Lung (tissue), 12 donors: ENCODE data around the gene ENHO. TPM values are rescaled to one million over a fixed set of nuclear protein-coding genes. Genes with fewer than 3 reads are reported as not detected.

Experiments
- ATAC-seq: fragments of 200-7000 bp; cut with Tn5 transposase; one replicate; pipeline ENCODE4 v1.9.1; 2020; ENCODE audit warnings: moderate number of reproducible peaks; ENCODE audit not compliant: insufficient read depth, low FRiP score
- DNase-seq, 3 donors: peaks; one replicate each; pipeline ENCODE4 v3.0.0-alpha.2; 2013 to 2017
- H3K27ac ChIP-seq, 2 donors: one replicate each; pipeline ENCODE4 v1.5.1; 2013; ENCODE audit warnings: mild to moderate bottlenecking in 2 of 2, moderate library complexity in 2 of 2, control low read depth in 1 of 2, inconsistent platforms in 1 of 2, low read depth in 1 of 2, low read length in 1 of 2
- H3K27me3 ChIP-seq, 3 donors: one replicate each; pipeline ENCODE4 v1.5.1; 2013; ENCODE audit warnings: low read length in 2 of 3; ENCODE audit not compliant: control insufficient read depth in 3 of 3, insufficient read depth in 3 of 3
- H3K36me3 ChIP-seq, 4 donors: one replicate each; pipeline ENCODE4 v1.5.1; 2013; ENCODE audit warnings: low read length in 4 of 4, mild to moderate bottlenecking in 1 of 4, moderate library complexity in 1 of 4; ENCODE audit not compliant: control insufficient read depth in 4 of 4, insufficient read depth in 4 of 4
- H3K4me1 ChIP-seq, 5 donors: one replicate each; pipeline ENCODE4 v1.5.1; 2013; ENCODE audit warnings: low read length in 5 of 5, mild to moderate bottlenecking in 2 of 5, moderate library complexity in 1 of 5; ENCODE audit not compliant: control insufficient read depth in 5 of 5, insufficient read depth in 5 of 5
- H3K4me3 ChIP-seq: one replicate; pipeline ENCODE4 v1.5.1; 2013; ENCODE audit warnings: mild to moderate bottlenecking, control low read depth, moderate library complexity
- H3K9ac ChIP-seq, 2 donors: one replicate each; pipeline ENCODE4 v1.5.1; 2013; ENCODE audit warnings: low read length in 2 of 2, control low read depth in 1 of 2; ENCODE audit not compliant: insufficient read depth in 1 of 2
- H3K9me3 ChIP-seq, 4 donors: one replicate each; pipeline ENCODE4 v1.5.1; 2013; ENCODE audit warnings: low read length in 3 of 4, mild to moderate bottlenecking in 1 of 4, moderate library complexity in 1 of 4; ENCODE audit not compliant: control insufficient read depth in 4 of 4, insufficient read depth in 3 of 4
- CTCF ChIP-seq: IDR thresholded peaks from 2 replicates; pipeline ENCODE4 v1.5.1; 2012; ENCODE audit warnings: mild to moderate bottlenecking; ENCODE audit errors: control extremely low read depth, extremely low read depth
- WGBS, 2 donors: extraction: QIAGEN DNeasy Blood & Tissue Kit; methylation state at CpG; one replicate each; pipeline ENCODE4 v1.1.7; 2013; 5-methylcytosine and 5-hydroxymethylcytosine counted together
- polyA plus RNA-seq, 2 donors: library from polyadenylated mRNA; stranded (reverse); fragments of 200-250 nt; gene quantifications; one replicate each; pipeline ENCODE4 v1.2.1, GENCODE V29; 2013
- total RNA-seq, 2 donors: library from RNA; depleted of rRNA in 1 of 2; stranded (reverse); fragments of >200 nt in 1 of 2; gene quantifications; one replicate each; pipeline ENCODE4 v1.2.1, GENCODE V29; 2014 to 2021
- donor health status: control.
- donor health status: control.
- donor health status: Bipolar disorder and iron deficiency.
- donor health status: healthy.
- donor health status: DM: yes; HTN: yes; CAD: no.

Gene ENHO
- total and polyA plus RNA-seq, 4 donors, result 0.29 to 1.4 (median 0.70) TPM

GRCh38 chr9:34500623-34501267 lies 22.0 kb downstream of the ENHO start:
- Histone ChIP-seq H3K36me3 (no peaks in the 10 kb centered on the region), H3K9me3 (no peaks in the 10 kb centered on the region), H3K9ac (no peak overlapping the region), H3K4me3 (no peak overlapping the region), H3K27ac (no peak overlapping the region), H3K27me3 (peaks cover 0 to 4% (median 0%) of the 10 kb centered on the region in 3 donors), H3K4me1 (peaks cover 0 to 13% (median 12%) of the 10 kb centered on the region in 5 donors)
- peak; percentile 52 to 65 (median 55) for DNase-seq
- TF ChIP-seq CTCF, result peak; percentile 93
- 2% methylated on average over 6 of the region's 6 CpGs for whole genome bisulfite sequencing, 2 donors
- no peak for ATAC-seq

- Histone ChIP-seq H3K9me3 (no peaks in the 10 kb centered on the region), H3K36me3 (no peaks in the 10 kb centered on the region), H3K27ac (no peak overlapping the region), H3K27me3 (peaks cover 0 to 4% (median 0%) of the 10 kb centered on the region in 3 donors), H3K9ac (no peak overlapping the region), H3K4me1 (peaks cover 0 to 13% (median 12%) of the 10 kb centered on the region in 5 donors), H3K4me3 (no peak overlapping the region)
- ATAC-seq, result no peak
- no peak for TF ChIP-seq CTCF
- WGBS, 2 donors, result 68 to 76% methylated on average over 2 of the region's 2 CpGs
- DNase-seq, result no peak
Observed at GRCh38 chr9:34499076-34499475, 23.7 kb downstream of the ENHO start.

GRCh38 chr9:34498553-34498952 lies 24.2 kb downstream of the ENHO start:
- ATAC-seq, result no peak
- Histone ChIP-seq H3K9me3 (no peaks in the 10 kb centered on the region), H3K27ac (no peak overlapping the region), H3K9ac (no peak overlapping the region), H3K4me1 (peaks cover 0 to 13% (median 12%) of the 10 kb centered on the region in 5 donors), H3K36me3 (no peaks in the 10 kb centered on the region), H3K4me3 (no peak overlapping the region), H3K27me3 (peaks cover 0 to 4% (median 0%) of the 10 kb centered on the region in 3 donors)
- 46 to 50% methylated on average over 3 of the region's 3 CpGs for WGBS, 2 donors
- TF ChIP-seq CTCF, result no peak
- no peak for DNase-seq
